ENCODE data around the gene RNASEH2A.
"Not testable (repeated sequence)": the region's sequence is repeated elsewhere in the genome, so short reads cannot be mapped to it uniquely, and the experiment has no call there.

RNASEH2A gene

DNA sequence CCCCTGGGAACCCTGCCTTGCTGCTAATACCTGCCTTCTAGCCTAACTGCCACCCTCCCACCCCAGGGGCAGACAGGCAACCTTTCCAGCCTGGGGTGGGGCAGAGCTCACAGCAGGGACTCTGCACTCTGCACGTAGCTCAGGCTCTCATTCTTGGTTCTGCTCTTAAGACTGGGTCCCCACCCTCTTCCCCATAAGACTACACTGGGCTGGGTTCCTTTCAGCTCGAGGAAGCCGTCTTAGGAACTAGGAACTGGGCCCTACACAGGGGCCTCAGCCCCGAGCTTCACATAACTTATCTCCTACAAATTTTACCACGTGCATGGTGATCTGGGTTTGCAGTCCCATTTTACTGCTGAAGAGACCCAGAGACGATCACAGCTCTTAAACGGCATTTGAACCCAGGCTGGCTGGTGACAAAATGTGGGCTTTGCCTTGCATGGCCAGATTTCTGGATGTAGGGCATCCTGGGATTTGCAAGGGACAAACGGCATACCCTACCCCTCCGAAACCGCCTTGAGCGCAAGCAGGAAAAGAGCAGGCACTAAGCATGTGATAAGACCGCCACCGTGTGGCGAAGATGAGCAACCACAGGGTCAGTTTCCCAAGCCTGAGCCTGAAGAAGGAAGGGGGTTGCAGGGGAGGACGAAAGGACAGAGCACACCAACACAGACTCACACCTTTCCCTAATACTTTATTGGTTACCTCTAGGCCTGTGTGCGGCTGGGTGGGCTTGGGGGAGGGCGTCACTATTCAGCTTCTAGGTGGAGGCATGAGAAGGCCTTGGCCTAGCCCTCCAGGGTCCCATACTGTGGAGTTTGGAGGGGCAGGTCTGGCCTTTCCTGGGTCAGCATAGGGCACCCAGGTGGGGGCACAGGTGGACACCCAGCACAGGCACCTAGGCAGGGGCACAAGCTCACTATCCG is 10.0 kb upstream of the RNASEH2A start:
- TF ChIP-seq TAF1 (IDR thresholded peaks at IDR 0.05; ENCODE audit: borderline replicate concordance, low read depth, low read length) (no peak), POLR2AphosphoS5 (IDR thresholded peaks at IDR 0.05; ENCODE audit: low read depth, low read length) (no peak; the same call in 1 of the 2 replicates), POLR2A (IDR thresholded peaks at IDR 0.05; ENCODE audit: low read depth, low read length) (no peak)
- DNase-seq (ENCODE audit: insufficient read length), result no peak
- peak; percentile 84 for FAIRE-seq

GRCh38 chr19:12797141-12797587 is 9.2 kb upstream of the RNASEH2A start:
- no peak for TF ChIP-seq POLR2A (IDR thresholded peaks at IDR 0.05; ENCODE audit: low read depth, low read length)
- no peak for TF ChIP-seq POLR2AphosphoS5 (IDR thresholded peaks at IDR 0.05; ENCODE audit: low read depth, low read length)
- TF ChIP-seq TAF1 (IDR thresholded peaks at IDR 0.05; ENCODE audit: borderline replicate concordance, low read depth, low read length), result no peak
- DNase-seq (ENCODE audit: insufficient read length) (no peak), FAIRE-seq (no peak)

DNA sequence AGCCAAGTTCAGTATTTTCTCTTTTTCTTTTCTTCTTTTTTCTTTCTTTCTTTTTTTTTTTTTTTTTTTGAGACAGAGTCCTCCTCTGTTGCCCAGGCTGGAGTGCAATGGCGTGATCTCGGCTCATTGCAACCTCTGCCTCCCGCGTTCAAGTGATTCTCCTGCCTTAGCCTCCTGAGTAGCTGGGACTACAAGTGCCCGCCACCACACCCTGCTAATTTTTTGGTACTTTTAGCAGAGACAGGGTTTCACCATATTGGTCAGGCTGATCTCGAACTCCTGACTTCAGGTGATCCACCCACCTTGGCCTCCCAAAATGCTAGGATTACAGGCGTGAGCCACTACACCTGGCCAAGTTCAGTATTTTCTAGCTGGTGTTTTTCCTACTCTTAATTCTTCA is 8.8 kb upstream of the RNASEH2A start:
- FAIRE-seq; DNase-seq (ENCODE audit: insufficient read length): not testable (repeated sequence)

DNA sequence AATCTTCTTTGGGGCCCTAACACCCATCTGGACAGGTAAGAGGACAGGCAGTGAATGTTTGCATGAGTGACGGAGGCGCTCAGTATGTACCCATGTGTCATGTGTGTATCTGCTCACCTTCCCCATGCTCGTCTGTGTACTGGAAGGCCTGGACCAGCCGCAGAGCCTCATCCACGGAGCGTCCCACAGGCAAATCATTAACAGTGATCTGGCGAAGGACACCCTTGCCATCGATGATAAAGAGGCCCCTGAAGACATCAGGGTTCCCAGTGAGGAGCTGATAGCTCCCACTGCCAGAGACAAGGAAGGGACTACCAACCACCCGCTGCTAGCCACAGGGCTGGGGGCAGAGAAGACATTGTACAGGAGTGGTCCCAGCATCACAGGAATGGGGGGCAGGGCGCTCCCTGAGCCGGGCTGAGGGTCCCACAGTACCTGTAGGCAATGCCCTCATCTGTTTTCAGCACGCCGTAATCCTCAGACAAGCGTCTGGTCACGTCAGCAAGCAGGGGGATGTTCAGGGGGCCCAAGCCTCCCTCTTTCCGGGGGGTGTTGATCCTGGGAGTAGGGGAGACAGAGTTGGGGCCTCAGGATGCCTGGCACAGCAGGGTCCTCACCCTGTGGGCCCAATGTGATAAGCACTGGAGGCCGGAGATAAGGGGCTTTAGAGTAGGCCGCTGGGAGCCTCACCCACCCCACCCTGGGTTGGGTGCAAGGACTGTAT is 6.5 kb upstream of the RNASEH2A start:
- DNase-seq (ENCODE audit: insufficient read length) (no peak), FAIRE-seq (no peak)

GRCh38 chr19:12800466-12800770 is 6.0 kb upstream of the RNASEH2A start:
- no peak for DNase-seq (ENCODE audit: insufficient read length)
- no peak for FAIRE-seq
- TF ChIP-seq TAF1 (IDR thresholded peaks at IDR 0.05; ENCODE audit: borderline replicate concordance, low read depth, low read length), result no peak
- TF ChIP-seq POLR2AphosphoS5 (IDR thresholded peaks at IDR 0.05; ENCODE audit: low read depth, low read length), result no peak

More for the DNA sequence above, 6.5 kb upstream of the RNASEH2A start:
- TF ChIP-seq TAF1 (IDR thresholded peaks at IDR 0.05; ENCODE audit: borderline replicate concordance, low read depth, low read length) (no peak), POLR2A (IDR thresholded peaks at IDR 0.05; ENCODE audit: low read depth, low read length) (no peak), POLR2AphosphoS5 (IDR thresholded peaks at IDR 0.05; ENCODE audit: low read depth, low read length) (no peak)

DNA sequence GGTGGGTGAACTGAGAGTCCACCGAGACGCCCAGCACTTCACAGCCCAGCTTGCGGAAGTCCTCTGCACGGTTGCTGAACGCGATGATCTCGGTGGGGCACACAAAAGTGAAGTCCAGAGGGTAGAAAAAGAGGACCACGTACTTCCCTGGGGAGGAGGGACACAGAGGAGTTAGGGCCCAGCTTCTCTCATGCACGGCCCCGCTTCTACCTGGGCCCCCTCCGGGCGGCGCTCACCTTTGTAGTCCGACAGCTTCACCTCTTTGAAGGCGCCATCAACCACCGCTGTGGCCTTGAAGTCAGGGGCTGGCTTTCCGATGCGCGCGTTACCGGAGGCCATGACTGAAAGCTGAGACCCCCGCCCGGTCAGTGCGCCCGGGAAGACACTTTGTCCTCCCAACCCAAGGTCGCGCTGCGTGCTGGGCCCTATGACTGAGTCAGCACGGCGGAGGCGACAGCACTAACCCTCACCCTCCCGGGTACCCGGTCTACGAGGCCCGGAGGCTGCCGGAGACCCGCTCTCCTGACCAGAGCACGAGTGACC is 5.4 kb upstream of the RNASEH2A start:
- TF ChIP-seq POLR2A (IDR thresholded peaks at IDR 0.05; ENCODE audit: low read depth, low read length) (no peak), TAF1 (IDR thresholded peaks at IDR 0.05; ENCODE audit: borderline replicate concordance, low read depth, low read length) (no peak)
- FAIRE-seq (no peak), DNase-seq (ENCODE audit: insufficient read length) (no peak)

GRCh38 chr19:12801466-12802266 is 4.7 kb upstream of the RNASEH2A start, which contains the start of the genes PRDX2 and THSD8:
PRDX2 (minus strand) TSS chr19:12801800; CDS start chr19:12801261, 539 bp downstream.
THSD8 (plus strand) TSS chr19:12802069; CDS start chr19:12802072, 3 bp downstream.
- peak; percentile 78 for FAIRE-seq
- peak; percentile 74 for DNase-seq (ENCODE audit: insufficient read length)
- TF ChIP-seq TAF1 (IDR thresholded peaks at IDR 0.05; ENCODE audit: borderline replicate concordance, low read depth, low read length), result peak; percentile 71
- TF ChIP-seq POLR2AphosphoS5 (IDR thresholded peaks at IDR 0.05; ENCODE audit: low read depth, low read length), result peak; percentile 97
- peak; percentile 98 for TF ChIP-seq POLR2A (IDR thresholded peaks at IDR 0.05; ENCODE audit: low read depth, low read length)

- DNase-seq (ENCODE audit: insufficient read length) (no peak), FAIRE-seq (no peak)
These were observed 3.9 kb upstream of the RNASEH2A start for GRCh38 chr19:12802267-12803106.

DNA sequence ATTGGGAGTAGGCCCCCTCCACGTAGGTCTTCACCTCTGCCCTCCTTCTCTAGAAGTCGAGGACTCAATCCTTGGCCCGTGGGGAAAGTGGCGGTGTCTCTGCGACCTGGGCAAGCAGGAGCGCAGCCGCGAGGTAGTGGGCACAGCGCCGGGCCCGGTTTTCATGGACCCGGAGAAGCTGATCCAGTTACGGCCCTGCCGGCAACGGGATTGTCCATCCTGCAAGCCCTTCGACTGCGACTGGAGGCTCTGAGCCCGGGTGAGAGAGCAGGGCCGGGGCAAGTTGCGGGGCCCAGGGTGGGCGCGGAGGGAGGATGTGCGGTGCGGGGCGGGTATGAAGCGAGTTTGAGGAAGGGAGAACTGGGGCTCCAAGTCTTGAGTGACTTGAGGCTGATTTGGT is 2.3 kb upstream of the RNASEH2A start:
- FAIRE-seq, result no peak

More at GRCh38 chr19:12802267-12803106, 3.9 kb upstream of the RNASEH2A start:
- TF ChIP-seq POLR2A (IDR thresholded peaks at IDR 0.05; ENCODE audit: low read depth, low read length) (no peak), TAF1 (IDR thresholded peaks at IDR 0.05; ENCODE audit: borderline replicate concordance, low read depth, low read length) (no peak), POLR2AphosphoS5 (IDR thresholded peaks at IDR 0.05; ENCODE audit: low read depth, low read length) (no peak)

GRCh38 chr19:12815088-12815487 is 8.7 kb downstream of the RNASEH2A start:
- FAIRE-seq (no peak), DNase-seq (ENCODE audit: insufficient read length) (no peak)
- TF ChIP-seq POLR2AphosphoS5 (IDR thresholded peaks at IDR 0.05; ENCODE audit: low read depth, low read length) (no peak), TAF1 (IDR thresholded peaks at IDR 0.05; ENCODE audit: borderline replicate concordance, low read depth, low read length) (no peak), POLR2A (IDR thresholded peaks at IDR 0.05; ENCODE audit: low read depth, low read length) (no peak)

More for the DNA sequence above, 2.3 kb upstream of the RNASEH2A start:
- TF ChIP-seq POLR2AphosphoS5 (IDR thresholded peaks at IDR 0.05; ENCODE audit: low read depth, low read length) (no peak), POLR2A (IDR thresholded peaks at IDR 0.05; ENCODE audit: low read depth, low read length) (no peak), TAF1 (IDR thresholded peaks at IDR 0.05; ENCODE audit: borderline replicate concordance, low read depth, low read length) (no peak)
- DNase-seq (ENCODE audit: insufficient read length), result no peak

- DNase-seq (ENCODE audit: insufficient read length); FAIRE-seq: not testable (repeated sequence)
These were observed 10.8 kb downstream of the RNASEH2A start for GRCh38 chr19:12817188-12817587.

- not testable (repeated sequence) for DNase-seq (ENCODE audit: insufficient read length); FAIRE-seq
These were observed 11.4 kb downstream of the RNASEH2A start for GRCh38 chr19:12817810-12818209.

Data from GM12892 (cell line).